HEK293 (cell line): ENCODE measurements around the gene ABHD12B.

Experiments
- CTCF ChIP-seq: fragments of 450-650 bp; formaldehyde crosslinking; IDR thresholded peaks from 2 replicates; pipeline ENCODE4 v1.5.1; 2016; ENCODE audit warnings: missing biosample characterization, missing genetic modification characterization
- ZBTB20 ChIP-seq: fragments of 450-650 bp; formaldehyde crosslinking; IDR thresholded peaks from 2 replicates; pipeline ENCODE4 v1.5.1; 2016; ENCODE audit warnings: missing biosample characterization, missing genetic modification characterization
- ZNF24 ChIP-seq: fragments of 450-650 bp; formaldehyde crosslinking; IDR thresholded peaks from 2 replicates; pipeline ENCODE4 v1.5.1; 2016; ENCODE audit warnings: missing biosample characterization, missing genetic modification characterization
- ZNF510 ChIP-seq: fragments of 450-650 bp; formaldehyde crosslinking; IDR thresholded peaks from 2 replicates; pipeline ENCODE4 v1.5.1; 2018; ENCODE audit warnings: mild to moderate bottlenecking, missing genetic modification characterization, missing biosample characterization; ENCODE audit not compliant: insufficient replicate concordance
- ZNF549 ChIP-seq: fragments of 450-650 bp; IDR thresholded peaks from 2 replicates; pipeline ENCODE4 v1.5.1; 2018; ENCODE audit warnings: missing biosample characterization, missing genetic modification characterization, mild to moderate bottlenecking, inconsistent platforms, moderate library complexity

- TF ChIP-seq ZNF549 (tag by site-specific recombination) (no peak), ZBTB20 (peak; percentile 87; the same call in 1 of the 2 replicates), CTCF (tag by site-specific recombination) (no peak), ZNF510 (tag by site-specific recombination) (no peak), ZNF24 (tag by site-specific recombination) (peak; percentile 21; the same call in 1 of the 2 replicates)
Observed at GRCh38 chr14:50944647-50945413, 73.0 kb downstream of the ABHD12B start.
